ENCODE results near the gene DMAC2L. TPM values are rescaled to one million over a fixed set of nuclear protein-coding genes. Genes with fewer than 3 reads are reported as not detected.

Gene DMAC2L
- polyA plus RNA-seq, 1 of the 3 experiments (the other 2 are of a cell fraction), result 20.3 TPM

GRCh38 chr14:50308363-50308915 is 3.7 kb upstream of the DMAC2L start:
- Histone ChIP-seq H3K4me1 (ENCODE audit: control insufficient read depth in 1 of 2, insufficient read depth in 2 of 2, low read depth in 1 of 2, low read length in 1 of 2) (peaks cover 6 to 7% of the 10 kb centered on the region in 2 experiments; a peak in 2 of 4 replicates), H3K27me3 (ENCODE audit: insufficient read depth) (no peaks in the 10 kb centered on the region), H3K9me3 (no peaks in the 10 kb centered on the region), H3K4me3 (ENCODE audit: low read depth in 2 of 2, low read length in 1 of 2) (no peak overlapping the region), H3K9me2 (peaks cover 3% of the 10 kb centered on the region; the same call in 1 of the 2 replicates), H3K9ac (no peak overlapping the region), H3K79me2 (ENCODE audit: insufficient read depth) (peaks cover 30% of the 10 kb centered on the region), H2AFZ (ENCODE audit: low read depth) (no peak overlapping the region), H3K4me2 (no peak overlapping the region), H3K36me3 (replicated peaks in 1 of 2; ENCODE audit: control insufficient read depth in 1 of 2, insufficient read depth in 2 of 2, low read length in 1 of 2) (no peaks in the 10 kb centered on the region), H3K27ac (ENCODE audit: low read depth in 2 of 2, low read length in 1 of 2) (no peak overlapping the region), H4K20me1 (ENCODE audit: insufficient read depth) (no peaks in the 10 kb centered on the region), H3F3A (replicated peaks; ENCODE audit: insufficient read depth) (no peaks in the 10 kb centered on the region)
- TF ChIP-seq MAX (IDR thresholded peaks at IDR 0.05; ENCODE audit: low read depth) (no peak), RXRA (IDR thresholded peaks at IDR 0.05; ENCODE audit: borderline replicate concordance, low read depth) (no peak), RFX5 (IDR thresholded peaks at IDR 0.05; ENCODE audit: low read length) (no peak), SMC3 (IDR thresholded peaks at IDR 0.05; ENCODE audit: low read depth, low read length) (no peak), RCOR1 (IDR thresholded peaks at IDR 0.05; ENCODE audit: low read length) (no peak), NFIC (IDR thresholded peaks at IDR 0.05; ENCODE audit: borderline replicate concordance) (no peak), POLR2AphosphoS5 (IDR thresholded peaks at IDR 0.05; ENCODE audit: low read depth, low read length) (no peak), TCF12 (IDR thresholded peaks at IDR 0.05) (no peak)
- WGBS (ENCODE audit: low lambda C conversion rate), result 90% methylated on average over 4 of the region's 4 CpGs
- DNase-seq, result no peak
- ChIA-PET POLR2A (no interaction called here), CTCF (interaction anchor here (1.2 to 1.8 kb wide), 2 partner anchors 10 to 13 kb away, joined by 5 read pairs; no protein-coding TSS in a partner anchor)

- H3K4me2 ChIP-seq, result no peak overlapping the region
- H3K36me3 ChIP-seq (replicated peaks in 1 of 2; ENCODE audit: control insufficient read depth in 1 of 2, insufficient read depth in 2 of 2, low read length in 1 of 2), result peaks cover 0 to 8% of the 10 kb centered on the region in 2 experiments
- no peaks in the 10 kb centered on the region for H3K9me3 ChIP-seq
- H3K27me3 ChIP-seq (ENCODE audit: insufficient read depth), result no peaks in the 10 kb centered on the region
- H4K20me1 ChIP-seq (ENCODE audit: insufficient read depth), result no peaks in the 10 kb centered on the region
- CTCF ChIA-PET, result interaction anchor here (1.5 to 3.8 kb wide), 3 partner anchors 11 to 53 kb away, joined by 4 to 25 read pairs (median 5); no protein-coding TSS in a partner anchor
- H3K9me2 ChIP-seq, result peaks cover 3% of the 10 kb centered on the region; the same call in 1 of the 2 replicates
- no peaks in the 10 kb centered on the region for H3F3A ChIP-seq (replicated peaks; ENCODE audit: insufficient read depth)
- no peak overlapping the region for H3K9ac ChIP-seq
- H3K27ac ChIP-seq (ENCODE audit: low read depth in 2 of 2, low read length in 1 of 2), result no peak overlapping the region
- H3K4me3 ChIP-seq (ENCODE audit: low read depth in 2 of 2, low read length in 1 of 2), result no peak overlapping the region
- WGBS (ENCODE audit: low lambda C conversion rate), result 94% methylated on average over 4 of the region's 4 CpGs
- POLR2A ChIA-PET, result no interaction called here
- DNase-seq, result no peak
- H3K4me1 ChIP-seq (ENCODE audit: control insufficient read depth in 1 of 2, insufficient read depth in 2 of 2, low read depth in 1 of 2, low read length in 1 of 2), result peaks cover 6 to 7% of the 10 kb centered on the region in 2 experiments; a peak in 2 of 4 replicates
- H3K79me2 ChIP-seq (ENCODE audit: insufficient read depth), result peaks cover 43% of the 10 kb centered on the region
- H2AFZ ChIP-seq (ENCODE audit: low read depth), result no peak overlapping the region
- TF ChIP-seq MEF2A (IDR thresholded peaks at IDR 0.05; ENCODE audit: borderline replicate concordance, low read depth), result no peak
- no peak for TF ChIP-seq MAX (IDR thresholded peaks at IDR 0.05; ENCODE audit: low read depth)
- no peak for TF ChIP-seq FOXM1 (IDR thresholded peaks at IDR 0.05; ENCODE audit: low read depth)
- no peak for TF ChIP-seq NFIC (IDR thresholded peaks at IDR 0.05; ENCODE audit: borderline replicate concordance)
- no peak for TF ChIP-seq TAF1 (IDR thresholded peaks at IDR 0.05; ENCODE audit: borderline replicate concordance, low read depth, low read length)
- TF ChIP-seq REST (IDR thresholded peaks at IDR 0.05; ENCODE audit: low read depth, low read length), result no peak
- TF ChIP-seq EZH2phosphoT487 (IDR thresholded peaks at IDR 0.05; ENCODE audit: borderline replicate concordance, low read depth), result no peak
- TF ChIP-seq TEAD4 (IDR thresholded peaks at IDR 0.05; ENCODE audit: borderline replicate concordance, insufficient read depth), result no peak
- TF ChIP-seq IRF3 (IDR thresholded peaks at IDR 0.05; ENCODE audit: low read depth, low read length), result no peak
- TF ChIP-seq ELF1 (IDR thresholded peaks at IDR 0.05), result no peak
- no peak for TF ChIP-seq PBX3 (IDR thresholded peaks at IDR 0.05)
- TF ChIP-seq YY1 (IDR thresholded peaks at IDR 0.05; ENCODE audit: low read depth), result no peak
- TF ChIP-seq FOXJ3 (CRISPR knock-in tag; IDR thresholded peaks at IDR 0.05), result no peak
- no peak for TF ChIP-seq RCOR1 (IDR thresholded peaks at IDR 0.05; ENCODE audit: low read length)
- no peak for TF ChIP-seq CTCF (IDR thresholded peaks at IDR 0.05)
These were observed 1.7 kb upstream of the DMAC2L start for GRCh38 chr14:50310445-50310844.

Data from SK-N-SH (cell line).